ENCODE measurements around the gene RBM20.
A peak's percentile ranks its signal among the peaks of the same experiment; 100 is the strongest.
"Not testable (repeated sequence)": the region's sequence is repeated elsewhere in the genome, so short reads cannot be mapped to it uniquely, and the experiment has no call there.

Gene RBM20

DNA sequence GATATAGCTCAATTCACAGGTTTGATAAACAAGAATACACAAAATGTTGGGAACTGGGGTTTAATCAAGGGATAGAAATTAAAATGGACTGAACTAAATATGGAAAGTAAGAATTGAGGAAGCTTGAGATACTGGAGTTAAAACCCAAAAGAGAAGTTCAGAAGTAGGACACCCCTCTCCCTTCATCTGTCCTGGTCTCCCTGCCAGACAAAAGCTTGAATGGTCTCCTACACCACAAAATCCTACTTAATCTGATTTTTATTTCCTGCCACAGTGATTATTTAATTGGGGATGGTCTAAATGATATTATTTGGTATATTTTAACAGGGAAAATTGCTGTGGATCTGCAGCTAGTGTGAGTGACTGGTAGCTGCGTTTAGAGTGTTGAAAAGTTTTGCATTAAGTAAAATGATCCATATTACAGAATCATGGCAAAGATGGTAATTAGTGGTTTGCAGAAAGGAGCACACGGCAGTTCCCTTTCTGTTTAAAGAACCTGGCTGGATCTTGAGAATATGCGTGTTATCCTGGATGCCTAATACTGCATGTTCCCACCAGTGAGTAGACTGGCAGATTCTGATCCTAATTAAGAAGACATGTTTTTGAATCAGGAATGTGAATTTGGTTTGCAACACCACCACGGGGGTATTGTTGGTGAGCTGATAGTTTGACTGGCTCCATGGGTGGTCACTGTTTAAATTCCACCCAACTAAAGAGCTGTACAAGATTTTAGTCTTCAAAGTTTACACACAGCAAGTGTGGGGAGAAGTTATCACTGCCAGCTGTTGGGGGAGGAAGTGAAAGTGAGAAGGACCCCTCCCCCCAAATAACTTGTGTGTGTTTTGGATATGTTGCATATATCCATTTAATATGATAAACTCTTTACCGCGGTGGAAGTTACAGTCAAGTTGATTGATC is 5.5 kb downstream of the RBM20 start:
- DNase-seq, result no peak

GRCh38 chr10:110650265-110650668 is 6.1 kb downstream of the RBM20 start:
- DNase-seq, result no peak

GRCh38 chr10:110651044-110651958 is 7.2 kb downstream of the RBM20 start:
- peak; percentile 41 for DNase-seq

DNA sequence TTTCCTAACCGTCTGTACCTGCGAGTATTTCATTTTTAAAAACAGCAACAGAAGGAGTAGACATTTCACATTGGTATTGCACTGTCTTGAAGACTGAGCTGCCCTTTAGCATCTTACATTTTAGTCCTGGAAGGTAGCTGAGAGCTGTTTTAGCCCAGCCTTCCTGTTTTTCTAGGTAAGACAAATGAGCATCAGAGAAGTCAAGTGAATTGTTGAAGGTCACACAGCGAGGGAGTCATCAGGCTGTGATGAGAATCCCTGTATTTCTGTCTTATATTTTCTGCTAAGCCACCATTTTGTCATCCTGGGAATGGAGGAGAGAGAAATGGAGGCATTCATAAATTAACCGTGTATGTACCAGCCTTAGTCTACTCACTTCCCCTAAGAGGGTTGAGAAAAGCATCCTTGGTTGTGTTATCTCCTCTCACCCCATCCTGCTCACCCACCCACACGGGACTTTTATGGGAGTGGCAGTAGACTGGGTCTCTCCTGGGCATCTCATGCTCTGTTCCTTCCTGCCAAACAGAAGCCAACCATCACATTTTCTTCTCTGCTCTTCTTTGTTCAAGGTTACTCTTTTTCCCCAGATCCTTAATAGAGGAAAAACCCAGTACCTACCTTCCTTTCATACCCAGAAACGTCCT is 8.5 kb downstream of the RBM20 start:
- DNase-seq, result no peak

DNA sequence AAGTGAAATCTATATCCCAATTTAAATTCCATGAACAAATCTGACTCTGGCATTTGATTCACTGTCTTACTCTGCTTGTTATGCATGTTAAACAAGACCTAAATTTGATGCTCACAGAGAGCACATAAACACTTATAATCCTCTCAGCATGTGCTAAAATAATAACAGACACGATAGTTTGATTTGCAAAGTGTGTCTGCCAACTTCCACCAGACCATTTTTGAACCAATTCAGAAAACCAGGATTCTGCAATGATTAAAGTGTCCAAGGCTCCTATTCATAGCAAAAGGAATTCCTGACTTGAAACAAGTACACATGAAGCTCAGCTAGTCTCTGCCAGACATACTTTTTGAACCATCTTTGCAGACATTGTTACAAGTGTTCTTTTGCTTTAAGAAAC is 11.2 kb downstream of the RBM20 start:
- no peak for DNase-seq

DNA sequence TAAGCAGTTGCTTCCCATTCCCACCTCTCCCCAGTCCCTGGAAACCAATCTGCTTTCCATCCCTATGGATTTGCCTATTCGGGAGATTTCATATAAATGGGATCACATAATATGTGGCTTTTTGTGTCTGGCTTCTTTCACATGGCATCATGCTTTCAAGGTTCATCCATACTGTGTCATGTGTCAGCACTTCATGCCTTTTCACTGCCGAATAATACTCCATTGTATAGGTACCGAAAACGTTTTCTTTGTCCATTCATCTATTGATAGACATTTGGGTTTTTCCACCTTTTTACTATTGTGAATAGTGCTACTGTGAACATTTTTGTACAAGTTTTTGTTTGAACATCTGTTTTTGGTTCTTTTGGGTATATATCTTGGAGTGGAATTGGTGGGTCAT is 12.5 kb downstream of the RBM20 start:
- DNase-seq, result no peak

DNA sequence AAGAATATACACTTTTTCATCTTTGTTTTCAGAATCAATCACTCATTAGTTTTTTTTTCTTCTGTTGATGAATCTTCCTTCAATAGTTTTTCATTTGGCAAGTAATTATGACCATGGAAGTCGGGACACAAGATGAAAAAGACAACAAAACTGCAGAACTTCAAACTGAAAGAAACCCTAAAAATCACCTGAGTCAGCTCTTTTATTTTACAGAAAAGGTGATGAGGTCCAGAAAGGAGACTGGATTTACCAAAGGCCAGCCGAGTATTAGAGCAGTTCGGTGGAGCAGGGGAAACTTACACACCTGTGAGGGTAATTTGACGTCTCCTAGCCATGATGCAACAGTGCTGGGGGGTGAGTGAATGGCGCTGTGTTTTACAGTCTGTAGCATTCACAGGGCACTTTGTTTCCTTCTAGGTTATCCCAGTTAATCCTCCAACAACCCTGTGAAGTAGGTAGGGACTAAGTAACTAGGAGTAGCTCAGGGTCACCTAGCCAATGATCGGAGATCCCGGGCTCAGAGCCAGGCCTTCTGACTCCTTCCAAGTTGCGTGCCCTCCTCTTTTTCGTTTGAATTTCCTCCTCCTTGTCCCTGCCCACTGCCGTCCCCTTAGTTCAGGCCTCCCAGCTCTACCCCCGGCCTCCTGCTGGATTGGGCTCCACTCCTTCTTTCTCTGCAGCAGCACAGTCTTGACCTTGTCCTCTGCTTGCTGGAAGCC is 14.0 kb downstream of the RBM20 start:
- DNase-seq, result no peak

DNA sequence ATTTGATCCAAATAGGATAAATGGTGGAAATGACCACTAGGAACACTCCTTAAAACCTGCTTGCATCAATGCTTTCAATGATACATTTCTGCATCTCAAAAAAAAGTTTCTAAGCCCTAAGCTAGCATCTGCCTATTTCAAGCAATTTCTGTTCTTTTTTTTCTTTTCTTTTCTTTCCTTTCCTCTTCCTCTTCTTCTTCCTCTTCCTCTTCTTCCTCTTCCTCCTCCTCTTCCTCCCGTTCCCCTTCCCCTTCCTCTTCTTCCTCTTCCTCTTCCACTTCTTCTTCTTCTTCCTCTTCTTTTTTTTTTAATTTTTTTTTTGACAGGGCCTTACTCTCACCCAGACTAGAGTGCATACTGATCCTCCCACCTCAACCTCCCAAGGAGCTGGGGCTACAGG is 15.4 kb downstream of the RBM20 start:
- no peak for DNase-seq

DNA sequence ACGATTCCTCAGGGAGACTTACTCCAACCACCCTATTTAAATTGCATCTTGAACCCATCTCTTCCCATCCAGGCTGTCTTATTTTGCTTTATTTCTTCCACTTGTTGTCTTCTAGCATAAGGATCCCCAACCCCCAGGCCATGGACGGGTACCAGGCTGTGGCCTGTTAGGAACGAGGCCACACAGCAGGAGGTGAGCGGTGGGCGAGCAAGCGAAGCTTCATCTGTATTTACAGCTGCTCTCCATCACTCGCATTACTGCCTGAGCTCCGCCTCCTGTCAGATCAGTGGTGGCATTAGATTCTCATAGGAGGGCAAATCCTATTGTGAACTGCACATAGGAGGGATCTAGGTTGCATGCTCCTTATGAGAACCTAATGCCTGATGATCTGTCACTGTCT is 16.2 kb downstream of the RBM20 start:
- not testable (repeated sequence) for DNase-seq

DNA sequence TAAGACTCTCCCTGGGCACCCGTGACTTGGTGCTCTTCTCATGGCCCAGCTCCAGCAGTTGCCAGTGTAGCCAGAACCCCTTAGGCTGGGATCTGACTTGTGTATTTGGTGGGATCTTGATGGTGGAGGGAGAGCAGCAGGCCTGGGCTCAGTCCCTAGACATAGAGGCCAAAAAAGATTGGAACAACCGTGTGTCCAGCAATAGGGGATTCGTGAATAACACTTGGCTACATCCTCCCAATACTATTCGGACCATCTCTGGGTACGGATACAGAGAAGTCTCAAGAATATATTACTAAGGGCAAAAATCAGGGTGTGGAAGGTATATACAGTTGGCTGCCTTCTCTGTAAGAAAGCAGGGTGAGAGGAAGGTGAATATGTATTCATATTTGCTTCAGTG is 17.2 kb downstream of the RBM20 start:
- no peak for DNase-seq

DNA sequence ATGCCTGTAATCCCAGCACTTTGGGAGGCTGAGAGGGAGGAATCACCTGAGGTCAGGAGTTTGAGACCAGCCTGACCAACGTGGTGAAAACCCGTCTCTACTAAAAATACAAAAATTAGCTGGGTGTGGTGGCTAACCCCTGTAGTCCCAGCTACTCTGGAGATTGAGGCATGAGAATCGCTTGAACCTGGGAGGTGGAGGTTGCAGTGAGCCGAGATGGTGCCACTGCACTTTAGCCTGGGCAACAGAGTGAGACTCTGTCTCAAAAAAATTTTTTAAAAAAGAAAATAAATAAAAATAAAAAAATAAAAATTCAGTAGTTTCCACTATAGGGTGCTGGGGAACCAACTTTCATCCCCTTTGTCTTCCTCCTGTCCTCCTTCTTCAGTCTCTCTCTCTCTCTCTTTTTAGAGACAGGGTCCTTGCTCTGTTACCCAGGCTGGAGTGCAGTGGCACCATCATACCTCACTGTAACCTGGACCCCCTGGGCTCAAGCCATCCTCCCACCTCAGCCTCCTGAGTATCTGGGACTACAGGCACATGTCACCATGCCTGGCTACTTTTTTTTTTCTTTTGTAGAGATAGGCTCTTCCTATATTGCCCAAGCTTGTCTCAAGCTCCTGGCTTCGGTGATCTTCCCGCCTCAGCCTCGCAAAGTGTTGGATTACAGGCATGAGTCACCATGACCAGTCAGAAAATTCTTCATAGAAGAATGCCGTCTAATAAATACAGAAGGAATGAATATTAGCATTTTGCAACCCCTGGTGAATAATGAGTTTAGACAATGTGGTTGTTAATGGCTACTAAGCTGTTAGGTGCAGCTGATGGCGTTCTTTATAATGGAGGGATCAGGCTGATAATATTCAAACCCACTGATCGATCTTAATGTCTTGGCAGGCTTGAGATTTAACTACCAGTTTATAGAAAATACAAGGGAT is 20.6 kb downstream of the RBM20 start:
- peak; percentile 52 for DNase-seq

DNA sequence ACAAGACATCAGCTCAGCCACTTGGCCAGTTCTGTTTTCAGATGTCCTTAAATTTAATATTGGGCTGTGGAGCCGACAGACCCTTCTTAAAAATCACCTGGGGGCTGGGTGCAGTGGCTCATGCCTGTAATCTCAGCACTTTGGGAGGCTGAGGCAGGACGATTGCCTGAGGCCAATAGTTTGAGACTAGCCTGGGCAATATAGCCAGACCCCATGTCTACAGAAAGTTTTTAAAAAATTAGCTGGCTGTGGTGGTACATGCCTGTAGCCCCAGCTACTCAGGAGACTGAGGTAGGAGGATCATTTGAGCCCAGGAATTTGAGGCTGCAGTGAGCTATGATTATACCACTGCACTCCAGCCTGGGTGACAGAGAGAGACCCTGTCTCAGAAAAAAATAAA is 22.1 kb downstream of the RBM20 start:
- not testable (repeated sequence) for DNase-seq

- no peak for DNase-seq
These were observed 22.5 kb downstream of the RBM20 start for GRCh38 chr10:110666673-110667072.

DNA sequence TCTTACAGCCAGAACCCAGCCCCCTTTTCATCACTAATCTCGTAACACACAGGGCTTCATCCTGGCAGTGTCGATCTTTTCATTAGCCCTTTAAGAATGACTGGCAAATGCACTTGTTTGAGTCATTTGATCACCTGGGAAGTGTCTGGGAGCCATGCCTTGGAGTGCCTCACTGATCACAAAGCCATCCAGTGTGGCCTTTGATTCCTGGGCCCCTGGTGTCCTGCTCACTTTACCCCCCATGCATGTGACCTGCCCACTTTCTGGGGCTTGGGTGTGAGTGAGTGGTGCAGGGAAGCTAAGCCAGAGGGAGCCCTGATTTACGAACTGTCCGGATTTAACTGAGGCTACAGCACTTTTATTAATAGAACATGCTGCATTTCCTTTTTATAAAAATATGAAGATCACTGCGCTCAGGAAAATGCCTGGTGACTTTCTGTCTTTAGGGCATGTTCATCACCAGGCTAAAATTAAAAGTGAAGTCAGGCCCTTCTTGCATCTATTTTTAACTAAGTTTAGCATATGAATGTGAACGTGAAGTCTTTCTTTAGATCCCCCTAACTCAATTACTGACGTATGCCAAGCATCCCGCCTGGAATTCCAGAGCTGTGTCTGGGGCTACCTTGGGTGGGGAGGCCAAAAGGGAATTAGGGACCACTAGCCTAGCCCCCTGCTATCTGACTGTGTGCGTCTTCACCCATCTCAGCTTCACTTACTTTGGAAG is 23.6 kb downstream of the RBM20 start:
- DNase-seq, result no peak

- DNase-seq, result no peak
These were observed 24.3 kb downstream of the RBM20 start for GRCh38 chr10:110668443-110668842.

DNA sequence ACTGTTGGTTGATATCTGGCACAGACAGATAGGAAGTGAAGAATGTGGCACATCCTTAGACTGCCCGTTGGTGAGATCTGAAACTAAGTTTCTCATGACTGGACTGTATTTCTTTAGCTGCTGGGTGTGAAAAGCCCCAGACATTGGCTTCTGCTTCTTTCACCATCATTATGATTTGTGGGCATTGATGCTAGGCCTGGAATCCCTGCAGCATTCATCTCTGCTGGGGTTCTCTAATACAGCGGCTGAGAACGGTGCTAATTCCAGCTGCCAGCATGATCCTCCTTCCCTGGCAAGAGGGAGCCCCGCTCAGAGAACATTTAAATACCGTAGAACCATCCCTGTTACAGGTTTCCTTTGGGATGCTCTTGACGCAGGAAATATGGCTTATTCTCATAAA is 26.2 kb downstream of the RBM20 start:
- DNase-seq, result no peak

DNA sequence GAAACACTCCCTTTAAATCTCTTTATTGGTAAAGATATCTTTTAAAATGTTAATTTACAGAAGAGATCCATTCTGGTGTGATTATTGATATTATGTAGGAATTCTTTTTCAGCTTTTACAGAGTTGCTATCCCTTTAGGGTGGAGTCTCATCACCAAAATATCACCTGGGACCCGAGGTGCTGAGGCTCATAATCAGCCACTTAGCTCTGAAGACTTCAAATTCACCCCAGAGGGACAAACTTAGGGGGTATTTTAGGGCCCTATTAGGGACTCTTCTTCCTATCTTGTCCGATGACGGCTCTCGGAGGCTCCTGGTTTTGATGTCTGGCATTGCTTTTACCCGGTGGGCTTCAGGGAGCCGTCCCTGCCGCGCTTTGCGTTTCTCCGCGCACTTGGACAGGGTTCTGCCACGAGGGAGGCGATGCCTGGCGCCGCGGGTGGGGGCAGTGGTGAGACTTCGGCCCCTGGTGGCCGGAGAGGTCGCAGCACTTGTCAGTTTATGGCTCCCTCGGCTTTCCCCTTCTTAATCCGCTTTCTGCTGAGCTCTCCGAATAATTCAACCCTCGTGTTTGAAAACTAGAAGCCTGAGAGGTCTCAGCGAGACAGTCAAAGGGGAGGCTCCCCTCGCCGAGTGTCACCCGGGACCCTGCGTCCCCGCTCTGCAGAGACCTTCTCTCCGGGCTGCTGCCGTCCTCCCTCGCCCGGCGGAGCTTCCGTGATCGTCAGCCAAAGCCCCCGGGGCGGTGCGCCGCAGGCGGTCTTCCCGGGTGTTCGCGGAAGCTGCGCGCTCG is 27.8 kb downstream of the RBM20 start:
- no peak for DNase-seq

GRCh38 chr10:110672580-110672919 is 28.4 kb downstream of the RBM20 start:
- DNase-seq, result no peak

DNA sequence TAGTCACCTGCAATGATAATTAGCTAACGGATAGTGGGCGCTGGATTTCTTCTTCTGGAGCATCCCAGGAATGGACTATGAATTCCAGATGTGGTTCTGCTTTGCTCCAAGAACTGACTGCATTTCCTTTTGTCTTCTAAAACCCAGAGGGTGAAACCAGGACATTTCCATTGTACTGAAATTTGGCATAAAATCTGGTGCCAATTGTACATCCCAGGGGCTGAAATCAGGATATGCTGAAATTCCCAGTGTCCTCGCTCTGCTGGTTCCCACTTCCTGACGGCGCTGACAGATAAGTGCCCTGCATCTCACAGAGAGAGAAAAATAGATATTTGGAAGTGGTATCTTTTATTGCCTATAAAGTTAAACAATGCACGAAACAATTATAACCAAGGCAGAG is 31.9 kb downstream of the RBM20 start:
- no peak for DNase-seq
